ENCODE results near the gene MARK1.

- no peak for TF ChIP-seq EZH2 (IDR thresholded peaks at IDR 0.05; ENCODE audit: borderline replicate concordance, low read depth, low read length, severe bottlenecking)
- TF ChIP-seq CTCF (IDR thresholded peaks at IDR 0.05; ENCODE audit: borderline replicate concordance, extremely low read depth, low read length, poor library complexity, severe bottlenecking): no peak
Observed at GRCh38 chr1:220572416-220572815, 44.5 kb downstream of the MARK1 start.

All from DND-41 (cell line).